ENCODE results near the gene SSMEM1. TPM values are rescaled to one million over a fixed set of nuclear protein-coding genes. Genes with fewer than 3 reads are reported as not detected.

SSMEM1 gene
- total and polyA plus RNA-seq, 9 of the 15 experiments (the other 6 are each of a cell fraction or from before 2014, with no cell fraction given) = 0.10 to 0.28 (median 0.18) TPM; not detected in 4

- TF ChIP-seq RERE (CRISPR knock-in tag; IDR thresholded peaks at IDR 0.05; ENCODE audit: borderline replicate concordance) = no peak
Observed at GRCh38 chr7:130223646-130224045, 16.0 kb downstream of the SSMEM1 start (continued).

GRCh38 chr7:130224210-130224609, 16.6 kb downstream of the SSMEM1 start:
- CTCF ChIA-PET (ENCODE audit: low intra/inter-chr PET ratio) = no interaction called here
- in situ Hi-C loops (cut with MboI) = no loop called here
- BruUV-seq (replicated peaks) = no TSS peak
- TF ChIP-seq REST (IDR thresholded peaks at IDR 0.05; ENCODE audit: borderline replicate concordance) (no peak), REST (CRISPR knock-in tag; IDR thresholded peaks at IDR 0.05; ENCODE audit: low read depth) (no peak), SP1 (CRISPR knock-in tag; IDR thresholded peaks at IDR 0.05) (no peak), ZNF280B (CRISPR knock-in tag; IDR thresholded peaks at IDR 0.05) (no peak)

More at GRCh38 chr7:130224210-130224609, 16.6 kb downstream of the SSMEM1 start:
- Histone ChIP-seq H3K27me3 (ENCODE audit: control insufficient read depth in 2 of 2, insufficient read depth in 2 of 2, low read length in 2 of 2) (no peaks in the 10 kb centered on the region), H3K9me1 (ENCODE audit: control insufficient read depth, insufficient read depth, low read length) (no peaks in the 10 kb centered on the region), H4K20me1 (replicated peaks; ENCODE audit: control insufficient read depth, insufficient read depth, low read length) (no peaks in the 10 kb centered on the region), H2AFZ (ENCODE audit: low read depth, low read length) (no peak overlapping the region), H3K9me3 (replicated peaks; ENCODE audit: control insufficient read depth, insufficient read depth, low read depth, low read length) (no peaks in the 10 kb centered on the region; the same call in 1 of the 2 replicates), H3K4me3 (no peak overlapping the region), H3K27ac (ENCODE audit: extremely low read depth, low read depth, low read length) (no peak overlapping the region), H3K4me2 (ENCODE audit: insufficient read depth, low read length) (no peak overlapping the region), H3K79me2 (ENCODE audit: control insufficient read depth, insufficient read depth, low read length) (no peaks in the 10 kb centered on the region), H3K36me3 (ENCODE audit: control insufficient read depth, insufficient read depth, low read length) (no peaks in the 10 kb centered on the region), H3K4me1 (replicated peaks in 1 of 2; ENCODE audit: control insufficient read depth in 2 of 2, insufficient read depth in 2 of 2, low read length in 2 of 2) (peaks cover 4 to 10% of the 10 kb centered on the region in 2 experiments; a peak in 4 of 5 replicates), H3K9ac (ENCODE audit: insufficient read depth in 1 of 2, low read depth in 2 of 2, low read length in 2 of 2) (no peak overlapping the region)
- no peak for ATAC-seq
- FAIRE-seq = no peak
- intact Hi-C loops (cut with micrococcal nuclease) = no loop called here
- WGBS (ENCODE audit: insufficient coverage, low coverage, missing lambda C conversion rate) = 66% methylated on average over 5 of the region's 5 CpGs
- DNase-seq (ENCODE audit: extremely low read depth in 1 of 4, low spot score in 3 of 4) = no peak
- POLR2A ChIA-PET = interaction anchor here (1.1 to 1.5 kb wide), 2 partner anchors 14 to 19 kb away, joined by 3 to 4 read pairs; partner anchors contain the start of gene TMEM209
